Common myeloid progenitor, CD34-positive (primary cell): Measurements from ENCODE around the gene GRAP2. TPM values are rescaled to one million over a fixed set of nuclear protein-coding genes. Genes with fewer than 3 reads are reported as not detected.
A peak's percentile ranks its signal among the peaks of the same experiment; 100 is the strongest.

ENCODE experiments used
- CTCF ChIA-PET: fragments of 350-600 bp; sonication (Branson Sonifier 250); formaldehyde crosslinking; loops from one replicate; lab custom pipeline; 2021; ENCODE audit warnings: antibody characterized with exemption; lab: Charles Lee
- POLR2A ChIA-PET: fragments of 350-600 bp; sonication (Branson Sonifier 250); formaldehyde crosslinking; loops from one replicate; lab custom pipeline; 2021; ENCODE audit warnings: antibody characterized with exemption; lab: Charles Lee
- DNase-seq, 3 donors: peaks; one replicate each; pipeline versions ENCODE4 v3.0.0 to v3.0.0-alpha.2; 2013
- H3K27ac ChIP-seq, 2 experiments: 1 replicate in 1 of 2; 2 replicates in 1 of 2; pipeline ENCODE4 v1.7.0; 2013; ENCODE audit warnings: inconsistent platforms in 2 of 2, low read length in 2 of 2, mild to moderate bottlenecking in 2 of 2, low read depth in 1 of 2, moderate library complexity in 1 of 2; ENCODE audit not compliant: severe bottlenecking in 2 of 2, insufficient read depth in 1 of 2, poor library complexity in 1 of 2
- H3K27me3 ChIP-seq, 5 experiments: replicated peaks in 2 of 5; 1 replicate in 3 of 5; 2 replicates in 2 of 5; pipeline versions ENCODE4 v1.6.1 to v1.7.0; 2013; ENCODE audit warnings: low read length in 4 of 5, mild to moderate bottlenecking in 2 of 5, moderate library complexity in 2 of 5, inconsistent platforms in 1 of 5; ENCODE audit not compliant: insufficient read depth in 5 of 5, control insufficient read depth in 4 of 5
- H3K36me3 ChIP-seq, 4 experiments: 1 replicate in 2 of 4; 2 replicates in 2 of 4; pipeline versions ENCODE4 v1.6.1 to v1.7.0; 2013; ENCODE audit warnings: low read length in 3 of 4, control low read depth in 1 of 4, mild to moderate bottlenecking in 1 of 4; ENCODE audit not compliant: control insufficient read depth in 4 of 4, insufficient read depth in 4 of 4
- H3K4me1 ChIP-seq, 4 experiments: 1 replicate in 3 of 4; 2 replicates in 1 of 4; pipeline versions ENCODE4 v1.6.1 to v1.7.1; 2013; ENCODE audit warnings: low read length in 3 of 4, mild to moderate bottlenecking in 3 of 4, control low read depth in 1 of 4, inconsistent platforms in 1 of 4, moderate library complexity in 1 of 4; ENCODE audit not compliant: control insufficient read depth in 4 of 4, insufficient read depth in 4 of 4; ENCODE audit errors: control extremely low read depth in 1 of 4
- H3K4me3 ChIP-seq, 7 experiments: 1 replicate in 4 of 7; 2 replicates in 3 of 7; pipeline versions ENCODE4 v1.5.1 to v1.7.0; 2013; ENCODE audit warnings: mild to moderate bottlenecking in 7 of 7, low read length in 6 of 7, moderate library complexity in 6 of 7, inconsistent platforms in 2 of 7, low read depth in 2 of 7, control low read depth in 1 of 7; ENCODE audit not compliant: insufficient read depth in 4 of 7, control insufficient read depth in 1 of 7; ENCODE audit errors: extremely low read depth in 1 of 7
- H3K9me3 ChIP-seq, 5 experiments: 1 replicate in 4 of 5; 2 replicates in 1 of 5; pipeline versions ENCODE4 v1.6.1 to v1.7.1; 2013; ENCODE audit warnings: low read length in 4 of 5, mild to moderate bottlenecking in 2 of 5, inconsistent platforms in 1 of 5, low read depth in 1 of 5, moderate library complexity in 1 of 5; ENCODE audit not compliant: control insufficient read depth in 4 of 5, insufficient read depth in 2 of 5; ENCODE audit errors: control extremely low read depth in 1 of 5
- WGBS: methylation state at CpG from one replicate; pipeline ENCODE4 v1.1.5; 2013; ENCODE audit not compliant: insufficient coverage; 5-methylcytosine and 5-hydroxymethylcytosine counted together
- polyA plus RNA-seq: library from polyadenylated mRNA; unstranded; fragments of 120-200 nt; gene quantifications from one replicate; pipeline ENCODE4 v1.2.1, GENCODE V29; 2013

The GRAP2 gene
- polyA plus RNA-seq, result 1.4 TPM

DNA sequence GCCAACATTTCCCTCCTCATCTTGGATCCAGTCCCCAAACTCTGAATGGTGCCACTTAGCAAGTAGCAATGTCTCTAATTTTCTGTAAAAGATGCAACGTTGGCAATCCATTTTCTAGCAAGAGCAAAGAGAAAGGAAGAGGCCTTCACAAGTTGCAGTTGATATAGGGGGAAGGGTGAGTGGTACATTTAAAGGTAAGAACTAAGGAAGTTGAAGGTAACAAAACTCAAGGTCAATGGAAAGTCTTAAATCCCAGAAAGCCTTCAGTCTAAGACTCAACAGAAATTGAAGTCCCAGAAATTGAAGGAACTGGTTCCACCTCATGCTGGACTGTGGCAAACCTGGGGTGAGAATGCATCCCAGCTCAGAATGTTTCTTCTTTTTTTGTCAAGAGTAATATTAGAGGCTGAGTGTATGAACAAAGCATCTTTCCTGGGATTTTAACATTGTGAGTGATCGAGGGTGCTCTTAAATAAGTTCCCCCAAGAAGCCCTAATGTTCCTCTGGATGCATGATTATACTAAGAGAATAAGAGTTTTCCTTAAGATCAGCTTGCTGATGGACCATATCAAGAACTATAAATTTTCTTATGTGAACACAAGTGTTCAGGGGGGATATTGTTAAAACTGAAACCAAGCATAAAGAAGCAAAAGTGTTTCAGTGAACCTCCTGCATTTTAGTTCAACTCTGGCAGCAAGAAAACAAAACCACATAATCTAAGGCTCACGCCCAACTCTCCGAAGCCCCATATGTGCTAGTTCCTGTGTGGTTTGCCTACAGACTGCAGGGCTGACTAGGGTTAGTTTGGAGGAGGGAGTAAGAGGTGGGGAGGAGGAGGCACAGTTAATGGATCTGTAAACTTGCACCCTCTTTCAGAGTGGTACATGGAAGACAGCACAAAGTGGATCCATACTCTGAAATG, at the start of gene GRAP2:
Gene GRAP2 (plus strand): TSS at position 779 of the 922 bp plus-strand sequence. CDS start 46,023 bp downstream, outside the sequence.
- Histone ChIP-seq H3K27ac (peak within 1 kb of the TSS in 1 of 2 experiments; percentile 52), H3K4me3 (peak within 1 kb of the TSS in 6 of 7 experiments; percentile 8 to 41 (median 38)), H3K27me3 (no peaks in the 10 kb centered on the region), H3K36me3 (no peaks in the 10 kb centered on the region), H3K9me3 (no peaks in the 10 kb centered on the region), H3K4me1 (peaks cover 13 to 40% (median 18%) of the 10 kb centered on the region in 4 experiments)
- WGBS, result 53% methylated on average over 2 of the region's 4 CpGs
- DNase-seq, result peak; percentile 29 to 82 (median 78)
- ChIA-PET CTCF (no interaction called here), POLR2A (no interaction called here)

DNA sequence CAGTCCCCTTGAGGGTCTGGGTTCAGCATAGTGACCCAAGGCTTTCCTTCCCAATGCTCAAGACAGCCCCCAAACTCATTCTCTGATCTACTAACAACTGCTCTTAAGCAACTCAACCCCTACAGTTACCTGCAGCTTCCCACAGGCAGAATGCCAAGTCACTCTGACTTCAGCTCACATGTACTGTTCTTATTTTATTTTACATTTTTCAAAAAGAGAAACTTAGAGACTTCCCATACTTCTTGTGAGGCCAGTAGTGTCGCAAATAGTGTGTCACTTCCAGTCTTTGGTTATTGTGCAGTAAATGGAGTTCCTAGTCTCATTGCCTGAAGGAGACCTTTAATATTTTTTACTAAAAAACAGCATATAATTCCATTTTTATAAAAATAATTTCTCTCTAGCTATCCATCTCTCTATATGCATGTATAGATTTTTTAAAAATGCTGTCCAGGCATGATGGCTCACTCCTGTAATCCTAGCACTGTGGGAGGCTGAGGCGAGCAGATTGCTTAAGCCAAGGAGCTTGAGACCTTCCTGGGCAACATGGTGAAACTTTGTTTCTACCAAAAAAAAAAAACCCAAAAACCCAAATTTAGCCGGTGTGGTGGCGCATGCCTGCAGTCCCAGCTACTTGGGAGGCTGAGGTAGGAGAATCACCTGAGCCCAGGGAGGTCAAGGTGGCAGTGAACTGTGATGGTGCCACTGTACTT, 49.1 kb upstream of the GRAP2 start:
- peak overlapping the region in 1 of 7 experiments; percentile 10 for H3K4me3 ChIP-seq
- peaks cover 4 to 17% (median 6%) of the 10 kb centered on the region in 4 experiments for H3K4me1 ChIP-seq
- H3K9me3 ChIP-seq, result no peaks in the 10 kb centered on the region
- peak in 2 of 3 donors; percentile 47 to 56 for DNase-seq
- H3K27ac ChIP-seq, result no peak overlapping the region
- WGBS, result 100% methylated on average over 2 of the region's 4 CpGs
- POLR2A ChIA-PET, result no interaction called here
- H3K27me3 ChIP-seq, result peaks cover 0 to 2% (median 0%) of the 10 kb centered on the region in 5 experiments
- no peaks in the 10 kb centered on the region for H3K36me3 ChIP-seq
- CTCF ChIA-PET, result interaction anchor here (0.9 to 1.1 kb wide), 2 partner anchors 10 to 99 kb away, joined by 3 to 4 read pairs; no protein-coding TSS in a partner anchor

DNA sequence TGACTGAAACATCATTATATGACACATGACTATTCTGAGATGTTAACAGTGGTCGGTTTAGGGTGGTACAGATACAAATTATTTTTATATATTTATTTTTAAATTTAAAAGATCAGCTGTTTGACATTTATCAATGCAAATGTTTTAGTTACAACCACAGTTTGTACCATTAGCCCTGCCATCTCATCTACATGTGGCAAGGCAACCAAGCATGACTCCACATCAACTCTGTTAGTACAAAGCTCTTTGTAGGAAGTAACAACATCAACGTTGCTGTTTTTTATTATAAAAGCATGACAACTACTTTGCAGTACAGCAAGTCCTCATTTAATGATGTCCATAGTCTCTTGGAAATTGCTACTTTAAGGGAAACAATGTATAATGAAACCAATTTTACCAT, 48.1 kb upstream of the GRAP2 start:
- Histone ChIP-seq H3K4me1 (peaks cover 4 to 17% (median 6%) of the 10 kb centered on the region in 4 experiments), H3K36me3 (no peaks in the 10 kb centered on the region), H3K27me3 (peaks cover 0 to 2% (median 0%) of the 10 kb centered on the region in 5 experiments), H3K27ac (no peak overlapping the region), H3K4me3 (no peak overlapping the region), H3K9me3 (no peaks in the 10 kb centered on the region)
- WGBS, result no CpG with 5 or more reads among the region's 2 CpGs
- DNase-seq, result no peak
- POLR2A ChIA-PET, result no interaction called here
- CTCF ChIA-PET, result interaction anchor here (0.9 to 1.1 kb wide), 2 partner anchors 9 to 100 kb away, joined by 3 to 4 read pairs; no protein-coding TSS in a partner anchor

DNA sequence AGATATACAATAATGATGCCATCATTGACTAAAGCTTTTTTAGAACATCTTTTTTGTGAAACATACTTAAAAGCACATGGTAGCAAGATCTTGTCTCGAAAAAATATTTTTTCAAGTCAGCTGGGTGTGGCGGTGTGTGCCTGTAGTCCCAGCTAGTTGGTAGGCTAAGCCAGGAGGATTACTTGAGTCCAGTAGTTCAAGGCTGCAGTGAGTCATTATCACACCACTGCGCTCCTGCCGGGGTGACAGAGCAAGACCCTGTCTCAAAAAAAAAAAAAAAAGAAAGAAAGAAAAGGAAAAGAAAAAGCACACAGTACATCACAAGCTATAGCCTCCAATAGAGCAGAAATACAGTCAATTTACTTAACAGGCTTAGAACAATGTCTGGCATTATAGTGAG, 44.3 kb upstream of the GRAP2 start:
- peaks cover 0 to 2% (median 0%) of the 10 kb centered on the region in 5 experiments for H3K27me3 ChIP-seq
- H3K36me3 ChIP-seq, result no peaks in the 10 kb centered on the region
- no peak overlapping the region for H3K4me3 ChIP-seq
- H3K27ac ChIP-seq, result no peak overlapping the region
- WGBS, result 95% methylated on average over 2 of the region's 4 CpGs
- DNase-seq, result no peak
- no peaks in the 10 kb centered on the region for H3K9me3 ChIP-seq
- POLR2A ChIA-PET, result interaction anchor here (0.5 kb wide), 1 partner anchor 11 kb away, joined by 4 read pairs; no protein-coding TSS in a partner anchor
- H3K4me1 ChIP-seq, result peaks cover under 1 to 10% (median 3%) of the 10 kb centered on the region in 4 experiments
- CTCF ChIA-PET, result no interaction called here

DNA sequence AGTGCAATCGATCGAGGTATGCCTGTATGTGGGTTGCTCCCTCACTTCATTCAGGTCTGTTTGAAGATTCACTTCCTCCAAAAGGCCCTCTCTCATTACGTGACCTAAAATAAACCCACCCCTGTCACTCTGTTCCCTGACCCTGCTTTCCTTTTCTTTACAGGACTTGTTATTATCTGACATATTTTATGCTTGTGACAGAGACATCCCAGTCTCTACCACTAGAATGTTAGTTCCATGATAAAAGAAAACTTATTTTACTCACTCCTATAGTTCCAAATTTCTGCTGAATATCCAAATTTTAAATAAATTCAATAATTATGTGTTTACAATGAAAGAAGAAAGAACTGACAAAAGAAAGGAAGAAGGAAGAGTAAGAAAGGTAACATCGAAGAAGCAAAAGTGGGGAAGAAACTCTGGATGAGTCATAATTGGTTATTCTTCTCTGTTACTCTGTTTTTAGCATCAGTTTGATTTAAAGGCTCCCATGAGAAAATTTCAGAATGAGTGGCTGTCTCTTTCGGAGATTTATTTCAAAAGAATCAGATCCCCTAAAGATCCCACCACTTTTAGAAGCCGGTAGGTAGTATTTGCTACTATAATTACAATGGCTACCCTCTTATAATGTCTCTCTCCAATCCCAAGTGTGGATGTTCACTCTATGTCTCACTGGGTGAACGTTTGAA, 40.8 kb upstream of the GRAP2 start:
- Histone ChIP-seq H3K4me1 (peaks cover 0 to under 1% (median 0%) of the 10 kb centered on the region in 4 experiments), H3K4me3 (no peak overlapping the region), H3K27ac (no peak overlapping the region), H3K36me3 (no peaks in the 10 kb centered on the region), H3K27me3 (no peaks in the 10 kb centered on the region), H3K9me3 (no peaks in the 10 kb centered on the region)
- 92% methylated on average over 3 of the region's 7 CpGs for WGBS
- no peak for DNase-seq
- ChIA-PET CTCF (no interaction called here), POLR2A (no interaction called here)

DNA sequence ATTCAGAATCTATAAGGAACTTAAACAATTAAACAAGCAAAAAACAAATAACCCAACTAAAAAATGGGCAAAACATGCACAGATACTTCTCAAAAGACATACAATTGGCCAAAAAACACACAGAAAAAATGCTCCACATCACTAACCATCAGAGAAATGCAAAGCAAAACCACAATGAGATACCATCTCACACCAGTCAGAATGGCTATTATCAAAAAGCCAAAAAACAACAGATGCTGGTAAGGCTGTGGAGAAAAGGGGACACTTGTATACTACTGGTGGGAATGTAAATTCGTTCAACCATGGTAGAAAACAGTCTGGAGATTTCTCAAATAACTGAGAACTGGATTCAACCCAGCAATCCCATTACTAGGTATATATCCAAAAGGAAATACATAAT, 32.1 kb upstream of the GRAP2 start:
- ChIA-PET POLR2A (no interaction called here), CTCF (no interaction called here)
- no peaks in the 10 kb centered on the region for H3K36me3 ChIP-seq
- H3K9me3 ChIP-seq, result no peaks in the 10 kb centered on the region
- no peak overlapping the region for H3K4me3 ChIP-seq
- no peak overlapping the region for H3K27ac ChIP-seq
- peak in 2 of 3 donors; percentile 9 to 16 for DNase-seq
- H3K4me1 ChIP-seq, result peaks cover 0 to 14% (median 6%) of the 10 kb centered on the region in 4 experiments
- no peaks in the 10 kb centered on the region for H3K27me3 ChIP-seq
- WGBS, result no CpG with 5 or more reads among the region's 1 CpG
